H9 (cell line): ENCODE measurements around the gene ZBTB16. TPM values are rescaled to one million over a fixed set of nuclear protein-coding genes. Genes with fewer than 3 reads are reported as not detected.
A peak's percentile ranks its signal among the peaks of the same experiment; 100 is the strongest.

Experiments
- DNase-seq: peaks from one replicate; pipeline ENCODE4 v3.0.0-alpha.2; 2017
- H2AFZ ChIP-seq: one replicate; pipeline ENCODE4 v1.6.1; 2013; ENCODE audit warnings: mild to moderate bottlenecking, low read length, control low read depth, moderate library complexity
- H2AK5ac ChIP-seq: 2 replicates; pipeline ENCODE4 v1.6.1; 2013; ENCODE audit warnings: low read length, control low read depth, mixed read lengths; ENCODE audit not compliant: insufficient read length
- H2BK120ac ChIP-seq: one replicate; pipeline ENCODE4 v1.6.1; 2013; ENCODE audit warnings: low read depth, mild to moderate bottlenecking, low read length, control low read depth, inconsistent platforms; ENCODE audit not compliant: poor library complexity, severe bottlenecking
- H2BK12ac ChIP-seq: 2 replicates; pipeline ENCODE4 v1.6.1; 2013; ENCODE audit warnings: low read length, control low read depth, mixed read lengths, low read depth; ENCODE audit not compliant: insufficient read length
- H2BK15ac ChIP-seq: 2 replicates; pipeline ENCODE4 v1.6.1; 2013; ENCODE audit warnings: low read depth, low read length, control low read depth
- H2BK20ac ChIP-seq: one replicate; pipeline ENCODE4 v1.6.1; 2013; ENCODE audit warnings: low read depth, mild to moderate bottlenecking, low read length, control low read depth, inconsistent platforms; ENCODE audit not compliant: poor library complexity, severe bottlenecking
- H2BK5ac ChIP-seq: 2 replicates; pipeline ENCODE4 v1.6.1; 2013; ENCODE audit warnings: low read length, control low read depth, mixed read lengths; ENCODE audit not compliant: insufficient read length
- H3K14ac ChIP-seq: 2 replicates; pipeline ENCODE4 v1.6.1; 2013; ENCODE audit warnings: low read length, control low read depth; ENCODE audit not compliant: insufficient read depth
- H3K18ac ChIP-seq: 2 replicates; pipeline ENCODE4 v1.6.1; 2013; ENCODE audit warnings: low read depth, mild to moderate bottlenecking, mixed read lengths, low read length, control low read depth; ENCODE audit not compliant: insufficient read length
- H3K23ac ChIP-seq: 2 replicates; pipeline ENCODE4 v1.6.1; 2013; ENCODE audit warnings: low read length, control low read depth, mixed read lengths, low read depth; ENCODE audit not compliant: insufficient read length
- H3K23me2 ChIP-seq: 2 replicates; pipeline ENCODE4 v1.6.1; 2013; ENCODE audit warnings: low read depth, mild to moderate bottlenecking, mixed read lengths, low read length, control low read depth; ENCODE audit not compliant: insufficient read length, poor library complexity, severe bottlenecking
- H3K27ac ChIP-seq: 2 replicates; pipeline ENCODE4 v1.5.1; 2013; ENCODE audit warnings: low read length, control low read depth, mixed read lengths, low read depth; ENCODE audit not compliant: insufficient read length
- H3K27me3 ChIP-seq: 2 replicates; pipeline ENCODE4 v1.6.1; 2013; ENCODE audit warnings: low read length, control low read depth, inconsistent platforms; ENCODE audit not compliant: insufficient read depth
- H3K4ac ChIP-seq: 2 replicates; pipeline ENCODE4 v1.6.1; 2013; ENCODE audit warnings: low read depth, mild to moderate bottlenecking, control low read depth, inconsistent platforms, low read length, moderate library complexity
- H3K4me1 ChIP-seq: 2 replicates; pipeline ENCODE4 v1.6.1; 2013; ENCODE audit warnings: low read length, control low read depth, inconsistent platforms; ENCODE audit not compliant: insufficient read depth
- H3K4me2 ChIP-seq: 2 replicates; pipeline ENCODE4 v1.6.1; 2013; ENCODE audit warnings: low read length, control low read depth, mixed read lengths; ENCODE audit not compliant: insufficient read length, insufficient read depth
- H3K56ac ChIP-seq: 2 replicates; pipeline ENCODE4 v1.6.1; 2013; ENCODE audit warnings: low read depth, mild to moderate bottlenecking, mixed read lengths, low read length, control low read depth; ENCODE audit not compliant: insufficient read length
- H3K79me1 ChIP-seq: 2 replicates; pipeline ENCODE4 v1.6.1; 2013; ENCODE audit warnings: low read depth, mild to moderate bottlenecking, moderate library complexity, low read length, control low read depth, inconsistent platforms; ENCODE audit not compliant: insufficient read depth, poor library complexity, severe bottlenecking
- H3K79me2 ChIP-seq: 2 replicates; pipeline ENCODE4 v1.6.1; 2013; ENCODE audit warnings: low read length, control low read depth, inconsistent platforms; ENCODE audit not compliant: insufficient read depth
- H3K9ac ChIP-seq: 2 replicates; pipeline ENCODE4 v1.6.1; 2013; ENCODE audit warnings: low read length, control low read depth, mixed read lengths; ENCODE audit not compliant: insufficient read length; ENCODE audit errors: extremely low read depth
- H3K9me3 ChIP-seq: one replicate; pipeline ENCODE4 v1.6.1; 2013; ENCODE audit warnings: low read depth, low read length, inconsistent platforms; ENCODE audit not compliant: control insufficient read depth
- H3T11ph ChIP-seq: one replicate; pipeline ENCODE4 v1.6.1; 2013; ENCODE audit warnings: mild to moderate bottlenecking, low read length, control low read depth, inconsistent platforms
- H4K20me1 ChIP-seq: one replicate; pipeline ENCODE4 v1.6.1; 2013; ENCODE audit not compliant: control insufficient read depth, insufficient read length, insufficient read depth
- H4K5ac ChIP-seq: 2 replicates; pipeline ENCODE4 v1.6.1; 2013; ENCODE audit warnings: low read depth, mild to moderate bottlenecking, mixed read lengths, low read length, control low read depth; ENCODE audit not compliant: insufficient read length
- H4K8ac ChIP-seq: replicated peaks from 2 replicates; pipeline ENCODE4 v1.6.1; 2013; ENCODE audit warnings: low read length, control low read depth, mixed read lengths, low read depth; ENCODE audit not compliant: insufficient read length
- H4K91ac ChIP-seq: 2 replicates; pipeline ENCODE4 v1.6.1; 2013; ENCODE audit warnings: low read depth, mild to moderate bottlenecking, moderate library complexity, mixed read lengths, low read length, control low read depth; ENCODE audit not compliant: insufficient read length
- H3K27ac Mint-ChIP-seq, 3 experiments: 2 replicates in 2 of 3; 3 replicates in 1 of 3; pipeline ENCODE4 v1.8.0; 2020 to 2021; ENCODE audit warnings: mixed read lengths in 3 of 3, mild to moderate bottlenecking in 1 of 3, moderate library complexity in 1 of 3
- H3K27me3 Mint-ChIP-seq: 2 replicates; pipeline ENCODE4 v1.8.0; 2021; ENCODE audit warnings: low read depth, mild to moderate bottlenecking, moderate library complexity, mixed read lengths
- H3K36me3 Mint-ChIP-seq, 3 experiments: 2 replicates in 2 of 3; 3 replicates in 1 of 3; pipeline ENCODE4 v1.8.0; 2020 to 2021; ENCODE audit warnings: low read depth in 3 of 3, mixed read lengths in 3 of 3; ENCODE audit not compliant: insufficient read depth in 1 of 3
- H3K4me1 Mint-ChIP-seq, 2 experiments: 2 replicates each; pipeline ENCODE4 v1.8.0; 2020; ENCODE audit warnings: mixed read lengths in 2 of 2
- H3K4me3 Mint-ChIP-seq, 2 experiments: 2 replicates in 1 of 2; 3 replicates in 1 of 2; pipeline ENCODE4 v1.8.0; 2020 to 2021; ENCODE audit warnings: mild to moderate bottlenecking in 2 of 2, mixed read lengths in 2 of 2, moderate library complexity in 1 of 2
- H3K9me3 Mint-ChIP-seq, 2 experiments: 2 replicates in 1 of 2; 3 replicates in 1 of 2; pipeline ENCODE4 v1.8.0; 2020; ENCODE audit warnings: mild to moderate bottlenecking in 2 of 2, mixed read lengths in 2 of 2, moderate library complexity in 1 of 2
- WGBS: extraction: QIAGEN DNeasy Blood & Tissue Kit; methylation state at CpG from one replicate; pipeline ENCODE4 v1.1.7; 2013; ENCODE audit warnings: missing lambda C conversion rate, low lambda C conversion rate, mixed read lengths; ENCODE audit not compliant: insufficient read length; ENCODE audit errors: extremely low coverage; 5-methylcytosine and 5-hydroxymethylcytosine counted together
- total RNA-seq: library from RNA; stranded (reverse); gene quantifications from 2 replicates; pipeline ENCODE4 v1.2.1, GENCODE V29; 2021
- TF ChIP-seq, protein P1 (sequence below): fragments of 200-600 bp; sonication (generic); conservative IDR thresholded peaks from 3 replicates; pipeline ENCODE4 v1.8.0; 2021; ENCODE audit warnings: antibody characterized with exemption, mild to moderate bottlenecking

Gene ZBTB16
- total RNA-seq, 1 experiment from 2014 or later: not detected

DNA sequence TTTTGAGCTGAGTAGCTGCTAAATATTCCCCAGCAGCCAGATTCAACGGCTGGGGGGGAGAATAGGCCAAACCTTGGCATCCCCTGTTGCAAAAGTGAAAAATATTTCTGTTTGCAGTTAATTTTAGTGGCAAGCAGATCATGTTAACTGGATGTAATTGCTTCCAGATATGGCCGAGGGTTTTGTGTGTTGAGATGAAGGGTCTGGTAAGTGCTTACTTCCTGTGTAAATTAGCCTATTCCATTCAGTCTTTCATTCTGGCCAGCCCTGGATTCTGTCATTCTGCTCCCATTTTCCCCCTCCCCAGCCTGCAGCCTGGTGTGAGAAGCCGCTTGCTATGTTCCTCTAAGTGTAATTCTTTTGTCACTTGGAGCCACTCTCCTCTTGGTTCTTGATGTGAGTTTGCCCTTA lies 17.4 kb downstream of the ZBTB16 start:
- Mint-ChIP-seq H3K9me3 (no peaks in the 10 kb centered on the region; a peak in 2 of 5 replicates), H3K4me3 (peak overlapping the region in 1 of 2 experiments; percentile 9; a peak in 2 of 5 replicates), H3K27me3 (peaks cover 97% of the 10 kb centered on the region), H3K27ac (no peak overlapping the region), H3K4me1 (peaks cover 32 to 54% of the 10 kb centered on the region in 2 experiments), H3K36me3 (no peaks in the 10 kb centered on the region; a peak in 1 of 7 replicates)
- Histone ChIP-seq H3K27ac (no peak overlapping the region), H4K5ac (no peak overlapping the region), H3K4ac (no peak overlapping the region), H3K79me2 (no peaks in the 10 kb centered on the region), H3T11ph (no peak overlapping the region), H3K79me1 (no peaks in the 10 kb centered on the region), H2BK15ac (no peak overlapping the region), H3K14ac (no peak overlapping the region), H2BK20ac (no peak overlapping the region), H3K9ac (no peak overlapping the region), H3K4me2 (no peak overlapping the region), H4K91ac (no peak overlapping the region), H4K8ac (no peak overlapping the region), H2BK12ac (no peak overlapping the region), H2AK5ac (no peak overlapping the region), H3K27me3 (peaks cover 7% of the 10 kb centered on the region; the same call in 1 of the 2 replicates), H3K9me3 (no peaks in the 10 kb centered on the region), H2BK5ac (no peak overlapping the region), H3K23me2 (no peaks in the 10 kb centered on the region), H3K23ac (no peak overlapping the region), H2BK120ac (no peak overlapping the region), H3K4me1 (peaks cover 8% of the 10 kb centered on the region; the same call in 1 of the 2 replicates), H2AFZ (no peak overlapping the region), H3K56ac (no peak overlapping the region), H3K18ac (no peak overlapping the region), H4K20me1 (no peaks in the 10 kb centered on the region)
- DNase-seq: no peak
- TF ChIP-seq, protein P1, sequence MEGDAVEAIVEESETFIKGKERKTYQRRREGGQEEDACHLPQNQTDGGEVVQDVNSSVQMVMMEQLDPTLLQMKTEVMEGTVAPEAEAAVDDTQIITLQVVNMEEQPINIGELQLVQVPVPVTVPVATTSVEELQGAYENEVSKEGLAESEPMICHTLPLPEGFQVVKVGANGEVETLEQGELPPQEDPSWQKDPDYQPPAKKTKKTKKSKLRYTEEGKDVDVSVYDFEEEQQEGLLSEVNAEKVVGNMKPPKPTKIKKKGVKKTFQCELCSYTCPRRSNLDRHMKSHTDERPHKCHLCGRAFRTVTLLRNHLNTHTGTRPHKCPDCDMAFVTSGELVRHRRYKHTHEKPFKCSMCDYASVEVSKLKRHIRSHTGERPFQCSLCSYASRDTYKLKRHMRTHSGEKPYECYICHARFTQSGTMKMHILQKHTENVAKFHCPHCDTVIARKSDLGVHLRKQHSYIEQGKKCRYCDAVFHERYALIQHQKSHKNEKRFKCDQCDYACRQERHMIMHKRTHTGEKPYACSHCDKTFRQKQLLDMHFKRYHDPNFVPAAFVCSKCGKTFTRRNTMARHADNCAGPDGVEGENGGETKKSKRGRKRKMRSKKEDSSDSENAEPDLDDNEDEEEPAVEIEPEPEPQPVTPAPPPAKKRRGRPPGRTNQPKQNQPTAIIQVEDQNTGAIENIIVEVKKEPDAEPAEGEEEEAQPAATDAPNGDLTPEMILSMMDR: no peak
- WGBS: no CpG with 5 or more reads among the region's 3 CpGs
